DOHH2 (cell line): ENCODE data around the gene GCKR.

Experiments
- EZH2phosphoT487 ChIP-seq: fragments of 200-600 bp; sonication (generic); IDR thresholded peaks from 2 replicates; pipeline ENCODE4 v1.6.1; 2017; ENCODE audit warnings: borderline replicate concordance, mild to moderate bottlenecking, antibody characterized with exemption, low read length, moderate library complexity, mixed read lengths
- TF ChIP-seq, protein P1 (sequence below): fragments of 200-600 bp; sonication (generic); IDR thresholded peaks from one replicate; pipeline ENCODE4 v1.5.1; 2014; ENCODE audit warnings: antibody characterized with exemption, mild to moderate bottlenecking, low read depth, low read length; ENCODE audit not compliant: poor library complexity, severe bottlenecking

DNA sequence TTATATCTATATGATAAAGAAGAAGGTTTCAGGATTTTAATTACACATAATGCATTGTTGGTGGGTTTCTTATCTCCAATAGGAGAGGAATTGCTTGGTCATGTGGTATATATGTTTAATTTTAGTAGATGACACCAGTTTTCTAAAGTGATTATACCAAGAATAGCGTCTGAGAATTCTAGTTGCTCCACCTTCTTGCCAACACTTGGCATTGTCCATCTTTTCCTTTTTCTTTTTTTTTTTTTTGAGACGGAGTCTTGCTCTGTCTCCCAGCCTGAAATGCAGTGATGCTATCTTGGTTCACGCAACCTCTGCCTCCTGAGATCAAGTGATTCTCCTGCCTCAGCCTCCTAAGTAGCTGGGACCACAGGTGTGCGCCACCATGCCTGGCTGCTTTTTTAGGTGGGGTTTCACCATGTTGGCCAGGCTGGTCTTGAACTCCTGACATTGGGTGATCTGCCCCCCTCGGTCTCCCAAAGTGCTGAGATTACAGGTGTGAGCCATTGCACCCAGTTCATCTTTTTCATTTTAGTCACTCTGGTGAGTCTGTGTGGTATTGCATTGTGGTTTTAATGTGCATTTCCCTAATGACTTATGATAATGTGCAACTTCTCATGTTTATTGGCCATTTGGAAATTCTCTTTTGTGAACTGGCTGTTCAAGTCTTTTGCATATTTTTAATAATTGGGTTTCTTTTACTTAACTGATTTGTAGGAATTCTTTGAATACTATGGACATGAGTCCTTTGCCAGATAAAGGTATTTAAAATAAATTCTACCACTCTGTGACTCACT lies 48.9 kb downstream of the GCKR start:
- TF ChIP-seq, protein P1, sequence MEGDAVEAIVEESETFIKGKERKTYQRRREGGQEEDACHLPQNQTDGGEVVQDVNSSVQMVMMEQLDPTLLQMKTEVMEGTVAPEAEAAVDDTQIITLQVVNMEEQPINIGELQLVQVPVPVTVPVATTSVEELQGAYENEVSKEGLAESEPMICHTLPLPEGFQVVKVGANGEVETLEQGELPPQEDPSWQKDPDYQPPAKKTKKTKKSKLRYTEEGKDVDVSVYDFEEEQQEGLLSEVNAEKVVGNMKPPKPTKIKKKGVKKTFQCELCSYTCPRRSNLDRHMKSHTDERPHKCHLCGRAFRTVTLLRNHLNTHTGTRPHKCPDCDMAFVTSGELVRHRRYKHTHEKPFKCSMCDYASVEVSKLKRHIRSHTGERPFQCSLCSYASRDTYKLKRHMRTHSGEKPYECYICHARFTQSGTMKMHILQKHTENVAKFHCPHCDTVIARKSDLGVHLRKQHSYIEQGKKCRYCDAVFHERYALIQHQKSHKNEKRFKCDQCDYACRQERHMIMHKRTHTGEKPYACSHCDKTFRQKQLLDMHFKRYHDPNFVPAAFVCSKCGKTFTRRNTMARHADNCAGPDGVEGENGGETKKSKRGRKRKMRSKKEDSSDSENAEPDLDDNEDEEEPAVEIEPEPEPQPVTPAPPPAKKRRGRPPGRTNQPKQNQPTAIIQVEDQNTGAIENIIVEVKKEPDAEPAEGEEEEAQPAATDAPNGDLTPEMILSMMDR = no peak
- no peak for TF ChIP-seq EZH2phosphoT487
